ENCODE results near the gene MSI2. TPM values are rescaled to one million over a fixed set of nuclear protein-coding genes. Genes with fewer than 3 reads are reported as not detected.

Gene MSI2
- total RNA-seq, 1 donor from 2014 or later: 67.9 TPM

- Histone ChIP-seq H3K9ac (ENCODE audit: low read length) (no peak overlapping the region), H2AFZ (ENCODE audit: low read depth, low read length) (no peak overlapping the region), H3K27ac (ENCODE audit: low read depth, low read length) (no peak overlapping the region), H3K4me2 (ENCODE audit: low read length) (no peak overlapping the region), H3K4me3 (ENCODE audit: insufficient read depth, low read depth, low read length) (no peak overlapping the region), H4K20me1 (ENCODE audit: insufficient read depth, low read length) (no peaks in the 10 kb centered on the region), H3K4me1 (ENCODE audit: insufficient read depth, low read length) (no peaks in the 10 kb centered on the region), H3K79me2 (ENCODE audit: insufficient read depth, low read length) (no peaks in the 10 kb centered on the region), H3K27me3 (ENCODE audit: insufficient read depth, low read length) (no peaks in the 10 kb centered on the region), H3K36me3 (ENCODE audit: insufficient read depth, low read length) (no peaks in the 10 kb centered on the region), H3K9me3 (ENCODE audit: insufficient read depth, low read depth, low read length) (no peaks in the 10 kb centered on the region)
- Mint-ChIP-seq H3K4me3 (ENCODE audit: unreplicated experiment) (no peak overlapping the region), H3K27ac (ENCODE audit: unreplicated experiment) (no peak overlapping the region), H3K27me3 (ENCODE audit: low read depth, unreplicated experiment) (no peaks in the 10 kb centered on the region), H3K9me3 (ENCODE audit: unreplicated experiment) (no peaks in the 10 kb centered on the region), H3K4me1 (ENCODE audit: low read depth, unreplicated experiment) (peaks cover 2% of the 10 kb centered on the region), H3K36me3 (ENCODE audit: low read depth, unreplicated experiment) (no peaks in the 10 kb centered on the region)
- no peak for DNase-seq (ENCODE audit: low read depth)
- FAIRE-seq: no peak
- TF ChIP-seq EZH2 (IDR thresholded peaks at IDR 0.05; ENCODE audit: insufficient read depth, low read length) (no peak), CTCF (IDR thresholded peaks at IDR 0.05; ENCODE audit: insufficient read depth, low read depth, low read length) (no peak)
These were observed 21.6 kb upstream of the MSI2 start for GRCh38 chr17:57234739-57235092.

GRCh38 chr17:57235124-57235523 lies 21.2 kb upstream of the MSI2 start:
- H3K4me1 ChIP-seq (ENCODE audit: insufficient read depth, low read length): no peaks in the 10 kb centered on the region
- H3K4me3 Mint-ChIP-seq (ENCODE audit: unreplicated experiment): no peak overlapping the region
- H3K36me3 ChIP-seq (ENCODE audit: insufficient read depth, low read length): no peaks in the 10 kb centered on the region
- H3K27me3 ChIP-seq (ENCODE audit: insufficient read depth, low read length): no peaks in the 10 kb centered on the region
- no peak overlapping the region for H3K4me2 ChIP-seq (ENCODE audit: low read length)
- no peak overlapping the region for H2AFZ ChIP-seq (ENCODE audit: low read depth, low read length)
- no peak for FAIRE-seq
- H3K36me3 Mint-ChIP-seq (ENCODE audit: low read depth, unreplicated experiment): no peaks in the 10 kb centered on the region
- H3K9ac ChIP-seq (ENCODE audit: low read length): no peak overlapping the region
- no peak overlapping the region for H3K27ac ChIP-seq (ENCODE audit: low read depth, low read length)
- no peak for DNase-seq (ENCODE audit: low read depth)
- no peak overlapping the region for H3K27ac Mint-ChIP-seq (ENCODE audit: unreplicated experiment)
- H3K4me3 ChIP-seq (ENCODE audit: insufficient read depth, low read depth, low read length): no peak overlapping the region
- TF ChIP-seq EZH2 (IDR thresholded peaks at IDR 0.05; ENCODE audit: insufficient read depth, low read length) (no peak), CTCF (IDR thresholded peaks at IDR 0.05; ENCODE audit: insufficient read depth, low read depth, low read length) (no peak)
- H3K9me3 Mint-ChIP-seq (ENCODE audit: unreplicated experiment): no peaks in the 10 kb centered on the region
- no peaks in the 10 kb centered on the region for H3K27me3 Mint-ChIP-seq (ENCODE audit: low read depth, unreplicated experiment)
- peaks cover 2% of the 10 kb centered on the region for H3K4me1 Mint-ChIP-seq (ENCODE audit: low read depth, unreplicated experiment)
- no peaks in the 10 kb centered on the region for H3K9me3 ChIP-seq (ENCODE audit: insufficient read depth, low read depth, low read length)
- H3K79me2 ChIP-seq (ENCODE audit: insufficient read depth, low read length): no peaks in the 10 kb centered on the region
- no peaks in the 10 kb centered on the region for H4K20me1 ChIP-seq (ENCODE audit: insufficient read depth, low read length)

GRCh38 chr17:57236686-57237299 lies 19.5 kb upstream of the MSI2 start:
- Histone ChIP-seq H3K79me2 (ENCODE audit: insufficient read depth, low read length) (no peaks in the 10 kb centered on the region), H4K20me1 (ENCODE audit: insufficient read depth, low read length) (no peaks in the 10 kb centered on the region), H2AFZ (ENCODE audit: low read depth, low read length) (no peak overlapping the region), H3K36me3 (ENCODE audit: insufficient read depth, low read length) (no peaks in the 10 kb centered on the region), H3K4me3 (ENCODE audit: insufficient read depth, low read depth, low read length) (no peak overlapping the region), H3K9ac (ENCODE audit: low read length) (no peak overlapping the region), H3K27me3 (ENCODE audit: insufficient read depth, low read length) (no peaks in the 10 kb centered on the region), H3K4me2 (ENCODE audit: low read length) (no peak overlapping the region), H3K9me3 (ENCODE audit: insufficient read depth, low read depth, low read length) (no peaks in the 10 kb centered on the region), H3K27ac (ENCODE audit: low read depth, low read length) (no peak overlapping the region), H3K4me1 (ENCODE audit: insufficient read depth, low read length) (no peaks in the 10 kb centered on the region)
- H3K4me1 Mint-ChIP-seq (ENCODE audit: low read depth, unreplicated experiment): peaks cover 2% of the 10 kb centered on the region
- no peak overlapping the region for H3K4me3 Mint-ChIP-seq (ENCODE audit: unreplicated experiment)
- H3K9me3 Mint-ChIP-seq (ENCODE audit: unreplicated experiment): no peaks in the 10 kb centered on the region
- H3K36me3 Mint-ChIP-seq (ENCODE audit: low read depth, unreplicated experiment): no peaks in the 10 kb centered on the region
- TF ChIP-seq CTCF (IDR thresholded peaks at IDR 0.05; ENCODE audit: insufficient read depth, low read depth, low read length) (no peak), EZH2 (IDR thresholded peaks at IDR 0.05; ENCODE audit: insufficient read depth, low read length) (no peak)
- H3K27ac Mint-ChIP-seq (ENCODE audit: unreplicated experiment): no peak overlapping the region
- no peak for DNase-seq (ENCODE audit: low read depth)
- FAIRE-seq: no peak
- no peaks in the 10 kb centered on the region for H3K27me3 Mint-ChIP-seq (ENCODE audit: low read depth, unreplicated experiment)
